GM13977 (cell line): ENCODE measurements around the gene TMEM126A.
A peak's percentile ranks its signal among the peaks of the same experiment; 100 is the strongest.

Experiments used
- DNase-seq: peaks from one replicate; pipeline ENCODE4 v3.0.0; 2012; ENCODE audit warnings: low spot score
- in situ Hi-C: fragments of 300-500 bp; cut with MboI; formaldehyde crosslinking; loops from one replicate; pipeline ENCODE4 v1.12.0; 2022; ENCODE audit warnings: low sequenced_read_pairs, low pct_unique_long_range_greater_than_20kb, mixed read lengths, inconsistent platforms; ENCODE audit not compliant: unreplicated experiment
- TF ChIP-seq, protein P1 (sequence below): IDR thresholded peaks from 2 replicates; pipeline ENCODE4 v1.5.1; 2012; ENCODE audit warnings: mild to moderate bottlenecking, control low read depth; ENCODE audit not compliant: insufficient read depth; ENCODE audit errors: extremely low read depth, missing control alignments

The TMEM126A gene

DNA sequence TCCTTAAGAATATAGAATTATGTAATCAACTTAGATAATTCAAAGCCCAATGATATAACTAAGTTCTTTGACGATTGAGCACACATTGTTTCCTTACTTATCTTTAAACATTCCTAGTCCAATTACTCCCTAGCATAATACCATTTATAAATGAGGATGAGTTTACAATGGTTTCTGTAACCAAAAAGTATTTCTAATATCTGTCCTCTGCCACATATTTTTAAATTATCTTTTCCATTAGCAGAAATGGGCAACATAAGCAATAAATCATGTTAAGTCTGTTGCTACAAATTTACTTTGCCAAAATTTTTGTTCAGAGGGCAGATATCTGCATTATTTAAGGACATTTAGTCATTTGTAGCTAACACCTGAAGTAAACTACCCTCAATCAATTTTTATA lies 10.4 kb downstream of the TMEM126A start:
- no peak for DNase-seq
- TF ChIP-seq, protein P1, sequence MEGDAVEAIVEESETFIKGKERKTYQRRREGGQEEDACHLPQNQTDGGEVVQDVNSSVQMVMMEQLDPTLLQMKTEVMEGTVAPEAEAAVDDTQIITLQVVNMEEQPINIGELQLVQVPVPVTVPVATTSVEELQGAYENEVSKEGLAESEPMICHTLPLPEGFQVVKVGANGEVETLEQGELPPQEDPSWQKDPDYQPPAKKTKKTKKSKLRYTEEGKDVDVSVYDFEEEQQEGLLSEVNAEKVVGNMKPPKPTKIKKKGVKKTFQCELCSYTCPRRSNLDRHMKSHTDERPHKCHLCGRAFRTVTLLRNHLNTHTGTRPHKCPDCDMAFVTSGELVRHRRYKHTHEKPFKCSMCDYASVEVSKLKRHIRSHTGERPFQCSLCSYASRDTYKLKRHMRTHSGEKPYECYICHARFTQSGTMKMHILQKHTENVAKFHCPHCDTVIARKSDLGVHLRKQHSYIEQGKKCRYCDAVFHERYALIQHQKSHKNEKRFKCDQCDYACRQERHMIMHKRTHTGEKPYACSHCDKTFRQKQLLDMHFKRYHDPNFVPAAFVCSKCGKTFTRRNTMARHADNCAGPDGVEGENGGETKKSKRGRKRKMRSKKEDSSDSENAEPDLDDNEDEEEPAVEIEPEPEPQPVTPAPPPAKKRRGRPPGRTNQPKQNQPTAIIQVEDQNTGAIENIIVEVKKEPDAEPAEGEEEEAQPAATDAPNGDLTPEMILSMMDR: no peak
- in situ Hi-C loops: no loop called here

DNA sequence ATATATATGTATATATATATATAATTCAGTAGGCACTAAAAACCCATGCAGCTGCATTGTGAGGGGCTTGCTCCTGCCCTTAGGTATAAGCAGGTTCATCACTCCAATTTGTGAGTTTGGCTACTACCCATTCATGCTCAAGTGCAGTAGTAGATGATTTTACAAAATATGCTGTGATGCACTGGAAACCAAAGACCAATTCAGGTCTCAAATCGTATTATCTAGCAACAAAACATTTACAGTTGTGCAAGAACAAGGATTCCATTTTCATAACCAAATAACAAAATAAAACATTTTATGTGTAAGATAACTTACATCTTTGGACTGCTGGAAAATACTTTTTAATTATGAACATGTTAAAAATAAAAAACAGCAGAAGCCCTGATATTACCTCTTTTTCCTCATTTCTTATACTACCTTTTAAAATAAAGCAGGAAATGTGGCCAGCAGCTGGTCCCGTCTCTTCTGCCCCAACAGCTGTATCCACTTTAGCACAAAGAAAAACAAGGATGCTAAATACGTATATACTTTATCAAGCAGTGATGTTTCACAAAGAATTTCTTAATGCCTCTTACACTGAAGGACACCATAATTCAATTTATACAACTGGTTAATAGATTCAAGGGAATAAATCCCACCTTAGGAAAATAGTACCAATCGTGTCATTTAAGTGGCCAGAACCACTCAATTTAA lies 14.4 kb downstream of the TMEM126A start:
- TF ChIP-seq, protein P1: no peak
- no peak for DNase-seq
- in situ Hi-C loops: no loop called here

DNA sequence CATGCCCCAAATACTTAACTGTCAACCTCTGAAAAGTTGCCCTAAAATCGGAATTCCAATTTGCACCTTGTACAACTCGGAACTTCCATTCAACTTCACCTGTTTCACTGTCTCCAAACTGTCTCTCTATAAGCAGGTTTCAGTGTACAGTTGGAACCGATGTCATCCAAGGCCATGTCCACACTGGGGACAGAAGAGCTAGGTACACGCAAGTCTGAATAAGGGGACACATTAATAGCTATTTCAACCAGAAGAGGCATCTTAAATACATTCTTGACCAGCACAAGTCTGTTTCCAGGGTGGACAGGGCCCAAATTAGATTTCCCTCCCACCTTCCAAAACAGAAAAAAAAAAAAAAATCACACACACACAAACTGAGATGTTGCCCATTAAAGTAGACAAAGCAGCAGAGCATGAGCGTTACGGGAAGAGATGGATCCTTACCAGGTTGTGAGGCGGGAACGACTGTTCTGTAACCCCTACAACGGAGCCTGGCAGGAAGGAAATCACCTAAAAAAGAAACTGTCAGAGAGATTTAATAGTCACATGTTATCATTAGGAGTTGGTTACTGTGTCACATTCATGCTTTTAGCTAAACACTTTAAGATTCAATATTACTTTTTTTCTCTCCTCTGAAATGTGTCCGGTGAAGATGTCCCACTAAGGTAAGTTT lies 15.4 kb downstream of the TMEM126A start:
- TF ChIP-seq, protein P1: no peak
- in situ Hi-C loops: no loop called here
- no peak for DNase-seq

DNA sequence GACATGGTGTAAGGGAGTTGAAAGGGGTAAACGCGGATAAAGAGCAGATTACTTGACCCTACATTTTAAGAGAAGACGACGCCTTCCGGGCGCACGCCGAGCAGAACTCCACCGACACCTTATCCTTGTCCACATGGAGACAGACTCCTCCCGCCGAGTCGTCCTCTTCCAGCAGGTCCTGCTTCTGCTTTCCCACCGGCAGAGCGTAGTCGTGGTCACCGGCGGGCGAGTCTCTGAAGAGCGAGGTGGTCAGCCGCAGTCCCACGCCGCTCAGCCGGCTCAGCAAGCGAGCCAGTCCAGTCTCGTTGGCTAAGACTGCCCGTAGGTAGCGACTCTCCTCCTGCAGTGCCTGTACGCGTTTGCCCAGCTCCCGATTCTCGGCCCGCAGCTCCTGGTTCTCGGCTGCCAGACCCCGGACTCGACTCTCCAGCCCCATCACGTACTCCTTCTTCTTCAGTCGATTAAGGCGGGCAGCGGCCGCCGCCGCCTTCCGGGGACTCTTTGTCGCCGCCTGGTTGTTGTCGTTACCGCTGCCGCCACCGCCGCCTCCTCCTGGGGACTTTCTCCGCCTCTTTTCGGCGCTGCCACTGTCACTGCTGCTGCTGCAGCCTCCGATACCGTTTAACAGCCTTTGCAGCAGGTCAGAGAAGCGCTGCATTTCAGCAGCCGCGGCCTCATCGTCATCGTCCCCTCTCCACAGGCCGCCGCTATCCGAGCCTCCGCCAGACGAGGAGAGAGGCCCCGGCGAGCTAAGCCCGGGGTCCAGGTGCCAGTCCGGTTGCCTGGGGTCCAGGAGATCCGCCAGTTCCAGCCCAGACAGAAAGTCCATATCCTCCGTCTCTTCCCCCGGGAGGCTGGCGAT lies 16.2 kb downstream of the TMEM126A start:
- in situ Hi-C loops: no loop called here
- peak; percentile 83 for DNase-seq
- TF ChIP-seq, protein P1: peak; percentile 61

DNA sequence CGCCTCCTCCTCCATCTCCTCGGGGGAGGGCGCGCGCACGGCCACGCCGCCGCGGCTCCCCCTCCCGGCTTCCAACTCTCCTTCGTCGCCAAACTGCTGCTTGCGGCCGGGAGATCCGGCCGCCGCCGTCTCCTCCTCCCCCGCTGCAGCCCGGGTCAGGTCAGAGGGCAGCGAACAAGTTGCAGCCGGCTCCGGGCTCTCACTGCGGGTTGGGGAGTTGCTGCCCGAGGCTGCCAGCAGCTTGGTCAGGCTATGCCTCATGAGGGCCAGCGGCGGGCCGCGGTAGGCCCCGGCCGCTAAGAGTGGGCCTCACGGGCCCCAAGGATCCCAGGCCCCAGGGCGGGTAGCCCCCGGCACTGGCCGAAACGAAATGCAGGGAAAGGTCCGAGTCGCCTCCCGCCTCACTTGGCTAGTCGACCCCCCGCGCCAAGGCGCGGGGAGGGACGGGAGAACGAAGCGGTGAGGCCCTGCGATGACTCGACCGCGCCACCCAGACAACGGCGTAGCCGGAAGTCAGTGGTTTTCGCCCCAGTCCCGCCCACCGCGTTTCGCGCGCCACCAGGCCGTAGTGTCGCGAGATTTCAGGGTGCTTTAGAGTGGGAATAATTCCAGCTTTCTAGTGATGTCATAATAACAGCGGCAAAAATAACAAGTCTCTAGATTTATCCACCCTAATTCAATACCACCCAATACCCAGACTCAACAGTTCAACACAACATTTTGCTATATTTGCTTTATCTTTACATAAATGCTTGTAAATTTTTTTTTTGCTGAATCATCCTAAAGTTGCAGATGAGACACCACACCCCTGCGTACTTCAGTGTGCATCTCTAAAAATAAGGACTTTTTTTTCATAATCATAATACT lies 17.1 kb downstream of the TMEM126A start, which contains the start of gene CREBZF:
TSS of gene CREBZF (minus strand) at position 515 of the 867 bp plus-strand sequence. CDS start at position 261, 254 bp downstream.
- peak; percentile 94 for DNase-seq
- in situ Hi-C loops: no loop called here
- TF ChIP-seq, protein P1: no peak

DNA sequence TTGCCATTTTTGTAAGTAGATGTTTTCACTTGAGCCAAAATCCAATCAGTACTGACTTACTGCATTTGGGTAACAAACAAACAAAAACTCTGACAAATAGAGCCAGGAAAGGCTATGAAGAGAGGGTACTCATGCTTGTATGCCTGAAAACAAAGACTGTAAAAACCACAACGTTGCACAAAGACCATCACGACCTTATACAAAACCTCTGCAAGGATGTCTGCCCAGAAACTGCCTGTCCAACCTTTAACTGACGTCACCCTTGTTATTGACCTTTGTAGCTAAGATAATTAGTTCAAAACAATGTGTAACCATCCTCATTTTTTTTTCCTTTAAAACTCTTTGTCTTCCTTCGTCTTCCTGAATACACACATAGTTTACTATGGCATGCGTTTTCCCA lies 18.0 kb downstream of the TMEM126A start:
- in situ Hi-C loops: no loop called here
- no peak for DNase-seq

More for the DNA sequence above, 18.0 kb downstream of the TMEM126A start:
- TF ChIP-seq, protein P1: no peak
